Adrenal gland (tissue), 12 donors: ENCODE results near the gene TTYH2. TPM values are rescaled to one million over a fixed set of nuclear protein-coding genes. Genes with fewer than 3 reads are reported as not detected.

Experiments used
- DNase-seq, 7 donors: peaks; one replicate each; pipeline ENCODE4 v3.0.0-alpha.2; 2019 to 2020
- H3K27ac ChIP-seq, 5 donors: fragments of 200-600 bp; sonication (generic) in 4 of 5; 1 replicate in 3 of 5; 2 replicates in 2 of 5; pipeline versions ENCODE4 v1.5.1 to v1.8.0; 2016 to 2020; ENCODE audit warnings: mild to moderate bottlenecking in 1 of 5
- H3K27me3 ChIP-seq: fragments of 200-600 bp; 2 replicates; pipeline ENCODE4 v1.8.0; 2021
- H3K36me3 ChIP-seq, 2 donors: fragments of 200-600 bp; replicated peaks in 1 of 2; 1 replicate in 1 of 2; 2 replicates in 1 of 2; pipeline versions ENCODE4 v1.5.1 to v1.8.0; 2018 to 2022
- H3K4me1 ChIP-seq, 2 donors: fragments of 200-600 bp; replicated peaks in 1 of 2; 1 replicate in 1 of 2; 2 replicates in 1 of 2; pipeline versions ENCODE4 v1.5.1 to v1.8.0; 2018 to 2021
- H3K4me3 ChIP-seq, 4 donors: fragments of 200-600 bp; sonication (generic) in 3 of 4; one replicate each; pipeline ENCODE4 v1.5.1; 2016 to 2018
- H3K9me3 ChIP-seq, 3 donors: fragments of 200-600 bp; sonication (generic) in 1 of 3; replicated peaks in 1 of 3; 1 replicate in 2 of 3; 2 replicates in 1 of 3; pipeline versions ENCODE4 v1.5.1 to v1.8.0; 2016 to 2021
- CTCF ChIP-seq, 6 experiments: fragments of 450-650 bp in 4 of 6; fragments of 200-600 bp in 2 of 6; sonication (generic) in 1 of 6; IDR thresholded peaks; 1 replicate in 5 of 6; 2 replicates in 1 of 6; pipeline versions ENCODE4 v1.5.1 to v1.8.0; 2016 to 2021; ENCODE audit warnings: antibody characterized with exemption in 6 of 6, mild to moderate bottlenecking in 2 of 6, moderate library complexity in 1 of 6
- POLR2A ChIP-seq, 2 donors: fragments of 450-650 bp; IDR thresholded peaks; one replicate each; pipeline ENCODE4 v1.6.1; 2017; ENCODE audit warnings: antibody characterized with exemption in 2 of 2, mild to moderate bottlenecking in 2 of 2, moderate library complexity in 1 of 2
- WGBS, 4 donors: extraction: QIAGEN DNeasy Blood & Tissue Kit in 2 of 4; methylation state at CpG; one replicate each; pipeline versions ENCODE4 v1.1.5 to v1.1.7; 2013 to 2017; 5-methylcytosine and 5-hydroxymethylcytosine counted together
- intact Hi-C, 2 donors: fragments of 100-400 bp; cut with DNase I; formaldehyde crosslinking; loops; one replicate each; pipeline versions ENCODE4 v1.14.1 to v1.15.0; 2022 to 2023
- polyA plus RNA-seq, 3 donors: library from polyadenylated mRNA; stranded (reverse); fragments of 200-250 nt in 2 of 3; fragments of 350-450 nt in 1 of 3; fragmentation: Illumina TruSeq in 1 of 3; extraction: RNeasy Lipid Tissue Mini Kit (QIAGEN cat#74804) in 1 of 3; gene quantifications; one replicate each; pipeline ENCODE4 v1.2.3, GENCODE V29; 2013 to 2014
- total RNA-seq, 9 donors: library from RNA; depleted of rRNA in 4 of 9; stranded (reverse); fragments of >200 nt in 4 of 9; fragments of 120-200 nt in 1 of 9; fragmentation: NEBNext Ultra II Directional in 1 of 9; extraction: Animal tissue kit (Norgen Biotek cat#: 25700) in 1 of 9; gene quantifications; one replicate each; pipeline versions ENCODE4 v1.1.0 to v1.2.4, GENCODE V29; 2013 to 2023
- donor health status: healthy with polysubstance abuse.
- donor health status: Bipolar disorder and iron deficiency.
- donor health status: DM: yes; HTN: yes; CAD: no.
- donor health status: DM: no; HTN: no; CAD: no.
- donor health status: DM: no; HTN: no; CAD: no.
- donor health status: DM: yes; HTN: yes; CAD: no.

TTYH2 gene
- total and polyA plus RNA-seq, 12 donors: 2.9 to 40.5 (median 7.8) TPM

- Histone ChIP-seq H3K4me1 (no peaks in the 10 kb centered on the region), H3K4me3 (no peak overlapping the region), H3K36me3 (no peaks in the 10 kb centered on the region), H3K27ac (no peak overlapping the region), H3K27me3 (no peaks in the 10 kb centered on the region), H3K9me3 (no peaks in the 10 kb centered on the region)
- WGBS, 4 donors: 89 to 96% (median 92%) methylated on average over 6 of the region's 6 CpGs
- TF ChIP-seq POLR2A (IDR thresholded peaks at IDR 0.05) (no peak), CTCF (IDR thresholded peaks at IDR 0.05) (no peak)
- intact Hi-C loops: no loop called here
- no peak for DNase-seq
Measured at GRCh38 chr17:74251569-74251968, 38.2 kb downstream of the TTYH2 start.

- intact Hi-C loops: no loop called here
- 78 to 100% (median 90%) methylated on average over 2 to 8 of the region's 8 CpGs for WGBS, 4 donors
Measured at GRCh38 chr17:74252211-74252610, 38.8 kb downstream of the TTYH2 start.

DNA sequence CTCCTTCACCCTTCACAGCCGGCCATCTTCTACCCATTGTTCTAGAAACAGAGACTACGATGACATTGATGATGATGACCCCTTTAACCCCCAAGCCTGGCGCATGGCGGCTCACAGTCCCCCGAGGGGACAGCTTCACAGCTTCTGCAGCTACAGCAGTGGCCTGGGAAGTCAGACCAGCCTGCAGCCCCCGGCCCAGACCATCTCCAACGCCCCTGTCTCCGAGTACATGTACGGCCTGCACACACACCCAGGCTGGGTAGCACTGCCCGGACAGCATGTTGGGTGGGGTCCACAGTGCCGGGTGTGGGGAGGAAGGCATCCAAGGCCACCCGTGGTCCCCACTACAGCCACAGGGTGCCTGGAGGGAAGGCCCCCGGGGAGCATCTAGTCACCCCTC lies 39.7 kb downstream of the TTYH2 start:
- H3K27me3 ChIP-seq: no peaks in the 10 kb centered on the region
- TF ChIP-seq CTCF (IDR thresholded peaks at IDR 0.05) (no peak), POLR2A (IDR thresholded peaks at IDR 0.05) (no peak)
- no peaks in the 10 kb centered on the region for H3K9me3 ChIP-seq
- no peak for DNase-seq
- H3K4me1 ChIP-seq: no peaks in the 10 kb centered on the region
- no peak overlapping the region for H3K27ac ChIP-seq
- H3K4me3 ChIP-seq: no peak overlapping the region
- 86 to 93% (median 90%) methylated on average over 2 to 13 of the region's 13 CpGs for WGBS, 4 donors
- no peaks in the 10 kb centered on the region for H3K36me3 ChIP-seq
- intact Hi-C loops: no loop called here

More at GRCh38 chr17:74252211-74252610, 38.8 kb downstream of the TTYH2 start:
- no peak overlapping the region for H3K4me3 ChIP-seq
- H3K4me1 ChIP-seq: no peaks in the 10 kb centered on the region
- H3K27me3 ChIP-seq: no peaks in the 10 kb centered on the region
- no peaks in the 10 kb centered on the region for H3K9me3 ChIP-seq
- DNase-seq: no peak
- TF ChIP-seq POLR2A (IDR thresholded peaks at IDR 0.05): no peak
- no peak for TF ChIP-seq CTCF (IDR thresholded peaks at IDR 0.05)
- H3K36me3 ChIP-seq: no peaks in the 10 kb centered on the region
- H3K27ac ChIP-seq: no peak overlapping the region

- no peak for DNase-seq
- H3K9me3 ChIP-seq: no peaks in the 10 kb centered on the region
- no peaks in the 10 kb centered on the region for H3K27me3 ChIP-seq
- H3K4me1 ChIP-seq: no peaks in the 10 kb centered on the region
- no peak overlapping the region for H3K27ac ChIP-seq
- no peaks in the 10 kb centered on the region for H3K36me3 ChIP-seq
- 86 to 97% (median 93%) methylated on average over 3 to 10 of the region's 10 CpGs for WGBS, 4 donors
- no peak overlapping the region for H3K4me3 ChIP-seq
- intact Hi-C loops: no loop called here
- no peak for TF ChIP-seq CTCF (IDR thresholded peaks at IDR 0.05)
- no peak for TF ChIP-seq POLR2A (IDR thresholded peaks at IDR 0.05)
Measured at GRCh38 chr17:74257311-74257710, 43.9 kb downstream of the TTYH2 start.
